Large intestine (tissue), 3 donors: ENCODE data around the gene TLR10. TPM values are rescaled to one million over a fixed set of nuclear protein-coding genes. Genes with fewer than 3 reads are reported as not detected.
A peak's percentile ranks its signal among the peaks of the same experiment; 100 is the strongest.

Experiments
- DNase-seq, 2 donors: peaks; one replicate each; pipeline versions ENCODE4 v3.0.0 to v3.0.0-alpha.2; 2013
- H3K27ac ChIP-seq: one replicate; pipeline ENCODE4 v1.5.1; 2013; ENCODE audit warnings: low read length
- H3K27me3 ChIP-seq: 2 replicates; pipeline ENCODE4 v1.6.1; 2013; ENCODE audit warnings: low read length; ENCODE audit not compliant: control insufficient read depth, insufficient read depth
- H3K36me3 ChIP-seq: 2 replicates; pipeline ENCODE4 v1.6.1; 2013; ENCODE audit warnings: low read length; ENCODE audit not compliant: control insufficient read depth, insufficient read depth
- H3K4me1 ChIP-seq: one replicate; pipeline ENCODE4 v1.6.1; 2013; ENCODE audit warnings: low read length; ENCODE audit not compliant: control insufficient read depth, insufficient read depth
- H3K4me3 ChIP-seq: one replicate; pipeline ENCODE4 v1.5.1; 2013; ENCODE audit warnings: low read length
- H3K9me3 ChIP-seq: one replicate; pipeline ENCODE4 v1.6.1; 2013; ENCODE audit warnings: mild to moderate bottlenecking, low read depth, low read length, moderate library complexity; ENCODE audit not compliant: control insufficient read depth
- WGBS: methylation state at CpG from one replicate; pipeline ENCODE4 v1.1.5; 2013; ENCODE audit warnings: low lambda C conversion rate; ENCODE audit not compliant: insufficient coverage; 5-methylcytosine and 5-hydroxymethylcytosine counted together
- polyA plus RNA-seq: library from polyadenylated mRNA; unstranded; fragments of 120-200 nt; gene quantifications from one replicate; pipeline ENCODE4 v1.2.1, GENCODE V29; 2013

The TLR10 gene
- polyA plus RNA-seq, 1 donor: 2.2 TPM

- Histone ChIP-seq H3K27me3 (no peaks in the 10 kb centered on the region), H3K36me3 (no peaks in the 10 kb centered on the region), H3K4me1 (no peaks in the 10 kb centered on the region), H3K9me3 (peaks cover 7% of the 10 kb centered on the region), H3K27ac (no peak overlapping the region), H3K4me3 (no peak overlapping the region)
- DNase-seq: no peak
These were observed 35.2 kb downstream of the TLR10 start for GRCh38 chr4:38747629-38748028.

DNA sequence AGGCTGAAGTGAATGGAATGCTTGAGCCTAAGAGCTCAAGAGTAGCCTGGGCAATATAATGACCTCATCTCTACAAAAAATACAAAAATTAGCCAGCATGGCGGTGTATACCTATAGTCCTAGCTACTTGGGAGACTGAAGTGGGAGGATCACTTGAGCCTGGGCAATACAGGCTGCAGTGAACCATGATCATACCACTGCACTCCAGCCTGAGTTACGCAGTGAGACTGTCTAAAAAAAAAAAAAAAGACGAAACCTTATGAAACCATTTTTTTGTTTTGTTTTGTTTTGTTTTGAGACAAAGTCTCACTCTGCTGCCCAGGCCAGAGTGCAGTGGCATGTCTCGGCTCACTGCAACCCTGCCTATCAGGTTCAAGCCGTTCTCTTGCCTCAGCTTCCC lies 36.9 kb downstream of the TLR10 start:
- Histone ChIP-seq H3K4me3 (no peak overlapping the region), H3K9me3 (peaks cover 7% of the 10 kb centered on the region), H3K27ac (no peak overlapping the region), H3K27me3 (no peaks in the 10 kb centered on the region), H3K4me1 (no peaks in the 10 kb centered on the region), H3K36me3 (no peaks in the 10 kb centered on the region)
- WGBS: 100% methylated on average over 1 of the region's 5 CpGs
- DNase-seq: no peak

DNA sequence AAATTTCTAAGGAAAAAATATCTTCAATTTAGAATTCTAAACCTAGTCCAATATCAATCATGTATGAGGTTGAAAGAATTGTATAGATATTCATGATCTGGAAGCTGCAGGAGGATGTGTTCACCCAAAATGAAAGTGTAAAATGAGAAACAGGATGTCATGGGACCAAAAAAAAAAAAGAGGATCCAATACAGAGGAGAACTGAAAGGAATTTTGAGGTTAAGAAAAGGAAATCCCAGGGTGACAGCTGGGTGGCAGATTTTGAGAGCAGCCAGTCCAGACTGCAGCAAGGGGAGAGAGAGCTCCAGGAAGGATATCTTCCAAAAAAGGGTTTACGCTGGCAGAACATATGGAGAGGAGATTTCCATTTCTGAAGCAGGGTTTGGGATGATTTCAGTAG lies 38.9 kb downstream of the TLR10 start:
- Histone ChIP-seq H3K36me3 (no peaks in the 10 kb centered on the region), H3K9me3 (peaks cover 7% of the 10 kb centered on the region), H3K4me3 (no peak overlapping the region), H3K27me3 (no peaks in the 10 kb centered on the region), H3K4me1 (no peaks in the 10 kb centered on the region), H3K27ac (no peak overlapping the region)
- no CpG with 5 or more reads among the region's 1 CpG for WGBS
- DNase-seq: no peak

- no peaks in the 10 kb centered on the region for H3K4me1 ChIP-seq
- WGBS: 80% methylated on average over 2 of the region's 2 CpGs
- no peak overlapping the region for H3K4me3 ChIP-seq
- no peak overlapping the region for H3K27ac ChIP-seq
- H3K27me3 ChIP-seq: no peaks in the 10 kb centered on the region
- H3K36me3 ChIP-seq: no peaks in the 10 kb centered on the region
- no peaks in the 10 kb centered on the region for H3K9me3 ChIP-seq
- no peak for DNase-seq
These were observed 42.5 kb downstream of the TLR10 start for GRCh38 chr4:38740303-38740702.

DNA sequence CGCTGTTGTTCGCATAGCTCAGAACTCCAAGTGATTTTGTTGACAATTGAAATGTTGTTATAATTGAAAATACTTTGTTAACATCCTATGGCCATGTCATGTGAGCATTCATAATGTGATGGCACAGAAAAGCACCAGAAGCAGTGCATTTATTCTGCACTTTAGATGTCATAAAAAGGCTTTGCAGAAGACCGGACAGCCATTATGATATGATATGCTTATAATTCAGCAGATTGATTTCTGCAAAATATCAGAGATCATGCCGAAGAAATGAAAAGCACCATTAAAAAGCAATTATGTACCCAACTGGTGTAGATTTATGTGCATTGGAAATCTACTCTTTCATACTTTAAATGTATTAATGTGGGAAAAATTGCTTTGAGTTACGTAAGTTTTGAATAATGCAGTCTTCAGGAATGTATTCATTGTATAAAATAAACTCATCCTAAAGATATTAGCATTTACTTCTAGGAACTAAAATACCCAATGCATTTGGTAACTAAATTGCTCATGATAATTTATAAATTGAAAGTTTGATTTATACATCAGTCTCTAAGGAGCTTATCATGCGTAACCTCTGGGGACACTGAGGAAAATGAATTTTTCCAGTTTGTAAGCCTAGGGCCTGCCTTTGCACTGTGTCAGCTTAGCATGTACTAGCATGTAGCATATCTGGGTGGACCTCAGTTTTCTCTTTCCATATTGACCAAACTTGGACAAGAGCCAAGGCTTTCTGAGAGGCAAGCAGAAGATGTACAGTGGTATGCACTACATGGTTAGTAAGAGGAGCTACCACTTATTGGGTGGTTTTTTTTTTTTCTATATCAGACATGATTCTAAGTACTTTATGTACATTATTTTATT lies 43.6 kb downstream of the TLR10 start:
- Histone ChIP-seq H3K36me3 (no peaks in the 10 kb centered on the region), H3K4me1 (no peaks in the 10 kb centered on the region), H3K9me3 (peaks cover under 1% of the 10 kb centered on the region), H3K27ac (no peak overlapping the region), H3K27me3 (no peaks in the 10 kb centered on the region), H3K4me3 (no peak overlapping the region)
- 100% methylated on average over 2 of the region's 6 CpGs for WGBS
- no peak for DNase-seq

GRCh38 chr4:38735870-38736269 lies 46.9 kb downstream of the TLR10 start:
- no peak for DNase-seq
- Histone ChIP-seq H3K9me3 (peaks cover 14% of the 10 kb centered on the region), H3K36me3 (no peaks in the 10 kb centered on the region), H3K4me3 (no peak overlapping the region), H3K27me3 (no peaks in the 10 kb centered on the region), H3K27ac (no peak overlapping the region), H3K4me1 (peaks cover 5% of the 10 kb centered on the region)
- WGBS: 100% methylated on average over 1 of the region's 3 CpGs

DNA sequence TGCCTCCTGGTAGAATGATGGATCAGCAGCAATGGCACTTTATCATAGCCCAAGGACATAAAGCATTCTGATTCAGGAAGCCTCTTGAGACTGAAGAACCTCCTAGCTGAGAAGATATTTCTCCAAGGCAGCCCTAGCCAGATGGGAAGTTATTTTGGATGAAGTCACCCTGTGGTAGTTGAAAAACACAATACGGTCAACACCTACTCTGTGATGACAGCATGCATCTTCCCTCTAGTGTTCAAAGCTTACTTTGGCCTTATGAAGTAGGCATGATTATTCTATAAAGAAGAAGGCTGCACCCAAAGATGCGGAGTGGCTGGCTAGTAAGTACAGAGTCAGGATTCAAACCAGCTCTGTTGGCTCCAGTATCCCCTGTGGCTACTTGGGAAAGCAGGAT lies 47.9 kb downstream of the TLR10 start:
- peaks cover 11% of the 10 kb centered on the region for H3K4me1 ChIP-seq
- no peaks in the 10 kb centered on the region for H3K27me3 ChIP-seq
- no CpG with 5 or more reads among the region's 2 CpGs for WGBS
- H3K36me3 ChIP-seq: no peaks in the 10 kb centered on the region
- H3K27ac ChIP-seq: no peak overlapping the region
- no peak for DNase-seq
- peaks cover 14% of the 10 kb centered on the region for H3K9me3 ChIP-seq
- H3K4me3 ChIP-seq: no peak overlapping the region

DNA sequence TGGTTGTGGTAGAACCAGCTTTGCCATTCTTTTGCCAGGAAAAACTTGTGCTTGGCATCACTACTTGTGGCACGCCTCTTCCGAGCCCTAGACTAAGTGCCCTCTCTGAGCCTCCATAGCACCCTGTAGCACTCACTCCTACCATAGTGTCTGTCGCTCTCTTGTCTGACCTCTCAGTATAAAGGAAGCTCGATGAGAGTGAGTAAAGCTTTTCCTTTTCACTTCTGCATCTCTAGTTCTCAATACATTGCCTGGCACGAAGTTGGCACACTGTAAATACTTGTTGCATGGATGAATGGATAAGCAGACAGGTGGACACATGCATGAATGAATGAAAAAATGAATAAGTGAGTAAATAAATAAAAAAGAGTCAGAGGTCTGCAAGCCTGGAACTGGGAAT lies 48.3 kb downstream of the TLR10 start:
- Histone ChIP-seq H3K27me3 (no peaks in the 10 kb centered on the region), H3K4me3 (no peak overlapping the region), H3K9me3 (peaks cover 14% of the 10 kb centered on the region), H3K4me1 (peaks cover 11% of the 10 kb centered on the region), H3K36me3 (no peaks in the 10 kb centered on the region), H3K27ac (no peak overlapping the region)
- DNase-seq: no peak
- 100% methylated on average over 1 of the region's 5 CpGs for WGBS

- Histone ChIP-seq H3K27ac (no peak overlapping the region), H3K9me3 (peaks cover 14% of the 10 kb centered on the region), H3K4me1 (peaks cover 17% of the 10 kb centered on the region), H3K27me3 (no peaks in the 10 kb centered on the region), H3K4me3 (no peak overlapping the region), H3K36me3 (no peaks in the 10 kb centered on the region)
- no peak for DNase-seq
- WGBS: no CpG with 5 or more reads among the region's 2 CpGs
These were observed 49.1 kb downstream of the TLR10 start for GRCh38 chr4:38733663-38734062.

DNA sequence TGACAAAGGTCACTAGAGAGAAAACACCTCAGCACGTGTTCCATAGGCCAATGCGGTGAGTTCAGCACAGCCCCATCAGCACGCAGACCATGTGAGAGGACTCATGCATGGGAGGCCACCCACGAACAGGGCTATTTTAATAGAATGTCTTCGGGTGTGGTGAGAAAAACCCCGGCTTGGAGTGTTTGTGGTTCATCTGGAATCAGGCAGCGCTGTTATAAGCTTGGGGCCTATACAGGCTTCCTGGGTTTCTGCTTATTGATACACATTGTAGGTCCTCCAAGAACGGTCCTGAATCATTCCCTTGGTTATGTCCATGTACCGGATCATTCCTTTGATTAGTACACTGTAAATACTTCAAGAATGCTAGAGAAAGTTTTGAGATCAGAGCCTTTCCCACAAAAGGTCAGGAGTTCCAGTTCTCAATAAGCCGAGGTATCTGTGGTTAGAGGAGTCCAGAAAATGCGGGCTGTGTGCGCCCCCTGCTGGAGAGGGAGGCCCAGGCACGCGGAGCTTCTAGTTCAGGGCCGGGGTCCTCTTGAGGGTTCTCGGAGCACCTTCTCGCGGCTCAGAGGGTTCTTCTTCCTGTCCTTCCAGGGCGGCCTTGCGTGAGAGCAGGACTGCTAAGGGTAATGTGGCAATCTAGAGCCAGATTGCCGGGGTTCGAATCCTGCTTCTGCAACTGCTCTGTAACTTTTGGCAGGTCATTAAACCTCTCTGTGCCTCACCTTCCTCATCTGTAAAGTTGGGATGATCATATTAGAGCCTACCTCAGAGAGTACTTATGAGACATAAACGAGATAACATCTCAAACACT lies 51.8 kb downstream of the TLR10 start:
- no CpG with 5 or more reads among the region's 23 CpGs for WGBS

More for the DNA sequence above, 51.8 kb downstream of the TLR10 start:
- Histone ChIP-seq H3K27ac (peak overlapping the region; percentile 66), H3K36me3 (no peaks in the 10 kb centered on the region), H3K4me1 (peaks cover 22% of the 10 kb centered on the region), H3K9me3 (peaks cover 14% of the 10 kb centered on the region), H3K4me3 (no peak overlapping the region), H3K27me3 (no peaks in the 10 kb centered on the region)
- DNase-seq: peak; percentile 60 to 80
